ENCODE measurements around the gene SLCO1B3. TPM values are rescaled to one million over a fixed set of nuclear protein-coding genes. Genes with fewer than 3 reads are reported as not detected.

SLCO1B3 gene
- total and polyA plus RNA-seq, 2 experiments from 2014 or later, result 0.17 TPM; not detected in 1

DNA sequence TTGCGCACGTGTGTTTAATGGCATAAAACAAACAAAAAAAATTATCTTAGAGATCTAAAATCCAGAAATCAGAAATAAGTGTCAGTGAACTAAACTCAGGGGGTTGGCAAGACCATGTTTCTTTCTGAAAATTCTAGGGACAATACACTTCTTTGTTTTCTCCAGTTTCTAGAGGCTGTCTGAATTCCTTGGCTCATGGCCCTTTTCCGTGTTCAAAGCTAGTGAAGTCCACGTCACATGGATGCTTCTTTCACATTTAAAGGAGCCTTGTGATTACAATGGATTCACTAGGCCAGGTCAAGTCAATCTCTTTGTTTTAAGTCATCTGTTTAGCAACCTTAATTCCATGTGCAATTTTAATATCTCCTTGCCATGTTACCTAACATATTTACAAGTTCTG lies 22.4 kb downstream of the SLCO1B3 start:
- no peak for DNase-seq (ENCODE audit: low spot score)
- Mint-ChIP-seq H3K27ac (no peak overlapping the region), H3K36me3 (ENCODE audit: low read depth) (no peaks in the 10 kb centered on the region), H3K4me1 (no peaks in the 10 kb centered on the region), H3K9me3 (no peaks in the 10 kb centered on the region; the same call in 2 of the 3 replicates), H3K27me3 (ENCODE audit: insufficient read depth, low read depth, poor library complexity) (no peaks in the 10 kb centered on the region), H3K4me3 (no peak overlapping the region)
- H3K27me3 ChIP-seq (ENCODE audit: insufficient read depth), result no peaks in the 10 kb centered on the region
- H3K36me3 ChIP-seq (ENCODE audit: insufficient read depth), result no peaks in the 10 kb centered on the region
- H2AFZ ChIP-seq, result no peak overlapping the region
- no peaks in the 10 kb centered on the region for H3K79me2 ChIP-seq (replicated peaks; ENCODE audit: insufficient read depth)
- TF ChIP-seq POLR2AphosphoS5 (IDR thresholded peaks at IDR 0.05; ENCODE audit: low read depth) (no peak), ZNF331 (CRISPR knock-in tag; IDR thresholded peaks at IDR 0.05; ENCODE audit: low read depth) (no peak)
- TF ChIP-seq, protein P1, sequence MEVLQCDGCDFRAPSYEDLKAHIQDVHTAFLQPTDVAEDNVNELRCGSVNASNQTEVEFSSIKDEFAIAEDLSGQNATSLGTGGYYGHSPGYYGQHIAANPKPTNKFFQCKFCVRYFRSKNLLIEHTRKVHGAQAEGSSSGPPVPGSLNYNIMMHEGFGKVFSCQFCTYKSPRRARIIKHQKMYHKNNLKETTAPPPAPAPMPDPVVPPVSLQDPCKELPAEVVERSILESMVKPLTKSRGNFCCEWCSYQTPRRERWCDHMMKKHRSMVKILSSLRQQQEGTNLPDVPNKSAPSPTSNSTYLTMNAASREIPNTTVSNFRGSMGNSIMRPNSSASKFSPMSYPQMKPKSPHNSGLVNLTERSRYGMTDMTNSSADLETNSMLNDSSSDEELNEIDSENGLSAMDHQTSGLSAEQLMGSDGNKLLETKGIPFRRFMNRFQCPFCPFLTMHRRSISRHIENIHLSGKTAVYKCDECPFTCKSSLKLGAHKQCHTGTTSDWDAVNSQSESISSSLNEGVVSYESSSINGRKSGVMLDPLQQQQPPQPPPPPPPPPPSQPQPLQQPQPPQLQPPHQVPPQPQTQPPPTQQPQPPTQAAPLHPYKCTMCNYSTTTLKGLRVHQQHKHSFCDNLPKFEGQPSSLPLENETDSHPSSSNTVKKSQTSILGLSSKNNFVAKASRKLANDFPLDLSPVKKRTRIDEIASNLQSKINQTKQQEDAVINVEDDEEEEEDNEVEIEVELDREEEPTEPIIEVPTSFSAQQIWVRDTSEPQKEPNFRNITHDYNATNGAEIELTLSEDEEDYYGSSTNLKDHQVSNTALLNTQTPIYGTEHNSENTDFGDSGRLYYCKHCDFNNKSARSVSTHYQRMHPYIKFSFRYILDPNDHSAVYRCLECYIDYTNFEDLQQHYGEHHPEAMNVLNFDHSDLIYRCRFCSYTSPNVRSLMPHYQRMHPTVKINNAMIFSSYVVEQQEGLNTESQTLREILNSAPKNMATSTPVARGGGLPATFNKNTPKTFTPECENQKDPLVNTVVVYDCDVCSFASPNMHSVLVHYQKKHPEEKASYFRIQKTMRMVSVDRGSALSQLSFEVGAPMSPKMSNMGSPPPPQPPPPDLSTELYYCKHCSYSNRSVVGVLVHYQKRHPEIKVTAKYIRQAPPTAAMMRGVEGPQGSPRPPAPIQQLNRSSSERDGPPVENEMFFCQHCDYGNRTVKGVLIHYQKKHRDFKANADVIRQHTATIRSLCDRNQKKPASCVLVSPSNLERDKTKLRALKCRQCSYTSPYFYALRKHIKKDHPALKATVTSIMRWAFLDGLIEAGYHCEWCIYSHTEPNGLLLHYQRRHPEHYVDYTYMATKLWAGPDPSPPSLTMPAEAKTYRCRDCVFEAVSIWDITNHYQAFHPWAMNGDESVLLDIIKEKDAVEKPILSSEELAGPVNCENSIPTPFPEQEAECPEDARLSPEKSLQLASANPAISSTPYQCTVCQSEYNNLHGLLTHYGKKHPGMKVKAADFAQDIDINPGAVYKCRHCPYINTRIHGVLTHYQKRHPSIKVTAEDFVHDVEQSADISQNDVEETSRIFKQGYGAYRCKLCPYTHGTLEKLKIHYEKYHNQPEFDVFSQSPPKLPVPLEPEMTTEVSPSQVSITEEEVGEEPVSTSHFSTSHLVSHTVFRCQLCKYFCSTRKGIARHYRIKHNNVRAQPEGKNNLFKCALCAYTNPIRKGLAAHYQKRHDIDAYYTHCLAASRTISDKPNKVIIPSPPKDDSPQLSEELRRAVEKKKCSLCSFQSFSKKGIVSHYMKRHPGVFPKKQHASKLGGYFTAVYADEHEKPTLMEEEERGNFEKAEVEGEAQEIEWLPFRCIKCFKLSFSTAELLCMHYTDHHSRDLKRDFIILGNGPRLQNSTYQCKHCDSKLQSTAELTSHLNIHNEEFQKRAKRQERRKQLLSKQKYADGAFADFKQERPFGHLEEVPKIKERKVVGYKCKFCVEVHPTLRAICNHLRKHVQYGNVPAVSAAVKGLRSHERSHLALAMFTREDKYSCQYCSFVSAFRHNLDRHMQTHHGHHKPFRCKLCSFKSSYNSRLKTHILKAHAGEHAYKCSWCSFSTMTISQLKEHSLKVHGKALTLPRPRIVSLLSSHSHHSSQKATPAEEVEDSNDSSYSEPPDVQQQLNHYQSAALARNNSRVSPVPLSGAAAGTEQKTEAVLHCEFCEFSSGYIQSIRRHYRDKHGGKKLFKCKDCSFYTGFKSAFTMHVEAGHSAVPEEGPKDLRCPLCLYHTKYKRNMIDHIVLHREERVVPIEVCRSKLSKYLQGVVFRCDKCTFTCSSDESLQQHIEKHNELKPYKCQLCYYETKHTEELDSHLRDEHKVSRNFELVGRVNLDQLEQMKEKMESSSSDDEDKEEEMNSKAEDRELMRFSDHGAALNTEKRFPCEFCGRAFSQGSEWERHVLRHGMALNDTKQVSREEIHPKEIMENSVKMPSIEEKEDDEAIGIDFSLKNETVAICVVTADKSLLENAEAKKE (CRISPR knock-in tag; IDR thresholded peaks at IDR 0.05), result no peak
- H3K4me3 ChIP-seq, result no peak overlapping the region
- no peaks in the 10 kb centered on the region for H3K9me2 ChIP-seq (ENCODE audit: insufficient read depth)
- H3K4me1 ChIP-seq (ENCODE audit: insufficient read depth), result no peaks in the 10 kb centered on the region
- H3K4me2 ChIP-seq, result no peak overlapping the region
- H3F3A ChIP-seq (replicated peaks; ENCODE audit: low read depth), result no peaks in the 10 kb centered on the region
- H3K27ac ChIP-seq (ENCODE audit: low read depth), result no peak overlapping the region
- H4K20me1 ChIP-seq (replicated peaks; ENCODE audit: insufficient read depth), result no peaks in the 10 kb centered on the region
- no peak for ATAC-seq

DNA sequence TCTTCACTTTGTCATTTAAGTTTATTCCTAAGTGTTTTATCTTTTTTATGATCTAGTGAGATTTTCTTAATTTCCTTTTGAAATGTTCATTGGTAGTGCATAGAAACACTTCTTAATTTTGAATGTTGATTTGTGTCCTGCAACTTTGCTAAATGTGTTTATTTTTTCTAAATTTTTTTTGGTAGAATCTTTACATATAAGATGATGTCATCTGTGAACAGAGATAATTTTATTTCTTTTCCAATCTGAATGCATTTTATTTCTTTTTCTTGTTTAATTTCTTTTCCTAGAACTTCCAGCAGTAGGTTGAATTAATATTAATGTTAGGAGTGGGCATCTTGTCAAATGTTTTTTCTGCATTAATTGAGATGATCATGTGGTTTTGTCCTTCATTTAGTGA lies 42.1 kb downstream of the SLCO1B3 start:
- H3K4me3 ChIP-seq, result no peak overlapping the region
- Mint-ChIP-seq H3K27ac (no peak overlapping the region), H3K4me1 (peaks cover 11% of the 10 kb centered on the region), H3K9me3 (peaks cover 8% of the 10 kb centered on the region; the same call in 2 of the 3 replicates), H3K4me3 (no peak overlapping the region), H3K36me3 (ENCODE audit: low read depth) (peaks cover 4% of the 10 kb centered on the region; the same call in 2 of the 3 replicates), H3K27me3 (ENCODE audit: insufficient read depth, low read depth, poor library complexity) (no peaks in the 10 kb centered on the region)
- peaks cover 7% of the 10 kb centered on the region; the same call in 1 of the 2 replicates for H3K4me1 ChIP-seq (ENCODE audit: insufficient read depth)
- H3K79me2 ChIP-seq (replicated peaks; ENCODE audit: insufficient read depth), result no peaks in the 10 kb centered on the region
- ATAC-seq (no peak), DNase-seq (ENCODE audit: low spot score) (no peak)
- H3K4me2 ChIP-seq, result no peak overlapping the region
- H4K20me1 ChIP-seq (replicated peaks; ENCODE audit: insufficient read depth), result no peaks in the 10 kb centered on the region
- H3K9me2 ChIP-seq (ENCODE audit: insufficient read depth), result no peaks in the 10 kb centered on the region
- H3K27me3 ChIP-seq (ENCODE audit: insufficient read depth), result no peaks in the 10 kb centered on the region
- no peak overlapping the region for H3K27ac ChIP-seq (ENCODE audit: low read depth)
- H3K36me3 ChIP-seq (ENCODE audit: insufficient read depth), result no peaks in the 10 kb centered on the region
- H3F3A ChIP-seq (replicated peaks; ENCODE audit: low read depth), result no peaks in the 10 kb centered on the region
- H2AFZ ChIP-seq, result no peak overlapping the region
- TF ChIP-seq NANOG (IDR thresholded peaks at IDR 0.05; ENCODE audit: borderline replicate concordance) (no peak), EZH2phosphoT487 (IDR thresholded peaks at IDR 0.05; ENCODE audit: unreplicated experiment) (no peak)
- TF ChIP-seq, protein P2, sequence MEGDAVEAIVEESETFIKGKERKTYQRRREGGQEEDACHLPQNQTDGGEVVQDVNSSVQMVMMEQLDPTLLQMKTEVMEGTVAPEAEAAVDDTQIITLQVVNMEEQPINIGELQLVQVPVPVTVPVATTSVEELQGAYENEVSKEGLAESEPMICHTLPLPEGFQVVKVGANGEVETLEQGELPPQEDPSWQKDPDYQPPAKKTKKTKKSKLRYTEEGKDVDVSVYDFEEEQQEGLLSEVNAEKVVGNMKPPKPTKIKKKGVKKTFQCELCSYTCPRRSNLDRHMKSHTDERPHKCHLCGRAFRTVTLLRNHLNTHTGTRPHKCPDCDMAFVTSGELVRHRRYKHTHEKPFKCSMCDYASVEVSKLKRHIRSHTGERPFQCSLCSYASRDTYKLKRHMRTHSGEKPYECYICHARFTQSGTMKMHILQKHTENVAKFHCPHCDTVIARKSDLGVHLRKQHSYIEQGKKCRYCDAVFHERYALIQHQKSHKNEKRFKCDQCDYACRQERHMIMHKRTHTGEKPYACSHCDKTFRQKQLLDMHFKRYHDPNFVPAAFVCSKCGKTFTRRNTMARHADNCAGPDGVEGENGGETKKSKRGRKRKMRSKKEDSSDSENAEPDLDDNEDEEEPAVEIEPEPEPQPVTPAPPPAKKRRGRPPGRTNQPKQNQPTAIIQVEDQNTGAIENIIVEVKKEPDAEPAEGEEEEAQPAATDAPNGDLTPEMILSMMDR (conservative IDR thresholded peaks at IDR 0.05; ENCODE audit: low read depth in 2 of 2), result no peak

Data from GM23338 (cell line).